GM12878 (cell line): ENCODE results near the gene HDAC8. TPM values are rescaled to one million over a fixed set of nuclear protein-coding genes. Genes with fewer than 3 reads are reported as not detected.

Source experiments
- GATAD2B ChIP-seq: fragments of 450-650 bp; conservative IDR thresholded peaks from 2 replicates; pipeline ENCODE4 v1.6.1; 2017; ENCODE audit warnings: low read depth, mild to moderate bottlenecking, moderate library complexity
- MXI1 ChIP-seq: fragments of 150-350 bp; IDR thresholded peaks from 2 replicates; pipeline ENCODE4 v1.6.1; 2011; ENCODE audit warnings: low read depth, mild to moderate bottlenecking, inconsistent platforms, low read length, improper control_type of control experiment
- REST ChIP-seq: IDR thresholded peaks from 2 replicates; pipeline ENCODE4 v1.6.1; 2012; ENCODE audit warnings: mild to moderate bottlenecking, low read depth, low read length
- SMARCA5 ChIP-seq: fragments of 450-650 bp; IDR thresholded peaks from 2 replicates; pipeline ENCODE4 v1.6.1; 2017; ENCODE audit warnings: mild to moderate bottlenecking
- TCF3 ChIP-seq: IDR thresholded peaks from 2 replicates; pipeline ENCODE4 v1.6.1; 2012; ENCODE audit warnings: low read depth, mild to moderate bottlenecking, low read length, borderline replicate concordance; ENCODE audit not compliant: insufficient read depth
- USF2 ChIP-seq: IDR thresholded peaks from 2 replicates; pipeline ENCODE4 v1.6.1; 2011; ENCODE audit warnings: low read depth, low read length, improper control_type of control experiment, borderline replicate concordance
- YY1 ChIP-seq: IDR thresholded peaks from 2 replicates; pipeline ENCODE4 v1.6.1; 2011; ENCODE audit warnings: low read depth, mild to moderate bottlenecking, low read length
- polyA plus RNA-seq, 11 experiments: library from polyadenylated mRNA; depleted of rRNA in 4 of 11; unstranded in 6 of 11; stranded (reverse) in 5 of 11; fragments of >200 nt; fragmentation: Nextera tagmentation in 4 of 11; fragmentation: Illumina TruSeq in 1 of 11; extraction: Ambion mirVana in 4 of 11; extraction: Trizol in 1 of 11; gene quantifications; 1 replicate in 1 of 11; 2 replicates in 10 of 11; pipeline versions ENCODE4 v1.2.1 to v1.2.3, GENCODE V29; 2011 to 2016; ENCODE audit warnings: inconsistent platforms in 2 of 11, missing spikeins in 2 of 11, low read depth in 1 of 11
- total RNA-seq, 4 experiments: library from RNA; depleted of rRNA in 3 of 4; stranded (reverse); fragments of >200 nt in 3 of 4; fragmentation: Illumina TruSeq in 1 of 4; extraction: Trizol in 1 of 4; gene quantifications; 2 replicates each; pipeline versions ENCODE4 v1.2.1 to v1.2.3, GENCODE V29; 2013 to 2021
- TF ChIP-seq, protein P1 (sequence below): fragments of 450-650 bp; IDR thresholded peaks from 2 replicates; pipeline ENCODE4 v1.6.1; 2018; ENCODE audit warnings: borderline replicate concordance, mild to moderate bottlenecking; ENCODE audit not compliant: partially characterized antibody
- TF ChIP-seq, protein P2 (sequence below): fragments of 450-650 bp; IDR thresholded peaks from 2 replicates; pipeline ENCODE4 v1.6.1; 2016; ENCODE audit warnings: mild to moderate bottlenecking, moderate library complexity, borderline replicate concordance

The HDAC8 gene
- total and polyA plus RNA-seq, 10 of the 15 experiments (the other 5 are each of a cell fraction or from before 2014, with no cell fraction given), result 18.1 to 34.7 (median 29.1) TPM

- no peak for TF ChIP-seq REST
- TF ChIP-seq, protein P1, sequence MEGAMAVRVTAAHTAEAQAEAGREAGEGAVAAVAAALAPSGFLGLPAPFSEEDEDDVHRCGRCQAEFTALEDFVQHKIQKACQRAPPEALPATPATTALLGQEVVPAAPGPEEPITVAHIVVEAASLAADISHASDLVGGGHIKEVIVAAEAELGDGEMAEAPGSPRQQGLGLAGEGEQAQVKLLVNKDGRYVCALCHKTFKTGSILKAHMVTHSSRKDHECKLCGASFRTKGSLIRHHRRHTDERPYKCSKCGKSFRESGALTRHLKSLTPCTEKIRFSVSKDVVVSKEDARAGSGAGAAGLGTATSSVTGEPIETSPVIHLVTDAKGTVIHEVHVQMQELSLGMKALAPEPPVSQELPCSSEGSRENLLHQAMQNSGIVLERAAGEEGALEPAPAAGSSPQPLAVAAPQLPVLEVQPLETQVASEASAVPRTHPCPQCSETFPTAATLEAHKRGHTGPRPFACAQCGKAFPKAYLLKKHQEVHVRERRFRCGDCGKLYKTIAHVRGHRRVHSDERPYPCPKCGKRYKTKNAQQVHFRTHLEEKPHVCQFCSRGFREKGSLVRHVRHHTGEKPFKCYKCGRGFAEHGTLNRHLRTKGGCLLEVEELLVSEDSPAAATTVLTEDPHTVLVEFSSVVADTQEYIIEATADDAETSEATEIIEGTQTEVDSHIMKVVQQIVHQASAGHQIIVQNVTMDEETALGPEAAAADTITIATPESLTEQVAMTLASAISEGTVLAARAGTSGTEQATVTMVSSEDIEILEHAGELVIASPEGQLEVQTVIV, result no peak
- no peak for TF ChIP-seq GATAD2B
- no peak for TF ChIP-seq MXI1
- no peak for TF ChIP-seq SMARCA5
- no peak for TF ChIP-seq USF2
- no peak for TF ChIP-seq TCF3
- TF ChIP-seq, protein P2, sequence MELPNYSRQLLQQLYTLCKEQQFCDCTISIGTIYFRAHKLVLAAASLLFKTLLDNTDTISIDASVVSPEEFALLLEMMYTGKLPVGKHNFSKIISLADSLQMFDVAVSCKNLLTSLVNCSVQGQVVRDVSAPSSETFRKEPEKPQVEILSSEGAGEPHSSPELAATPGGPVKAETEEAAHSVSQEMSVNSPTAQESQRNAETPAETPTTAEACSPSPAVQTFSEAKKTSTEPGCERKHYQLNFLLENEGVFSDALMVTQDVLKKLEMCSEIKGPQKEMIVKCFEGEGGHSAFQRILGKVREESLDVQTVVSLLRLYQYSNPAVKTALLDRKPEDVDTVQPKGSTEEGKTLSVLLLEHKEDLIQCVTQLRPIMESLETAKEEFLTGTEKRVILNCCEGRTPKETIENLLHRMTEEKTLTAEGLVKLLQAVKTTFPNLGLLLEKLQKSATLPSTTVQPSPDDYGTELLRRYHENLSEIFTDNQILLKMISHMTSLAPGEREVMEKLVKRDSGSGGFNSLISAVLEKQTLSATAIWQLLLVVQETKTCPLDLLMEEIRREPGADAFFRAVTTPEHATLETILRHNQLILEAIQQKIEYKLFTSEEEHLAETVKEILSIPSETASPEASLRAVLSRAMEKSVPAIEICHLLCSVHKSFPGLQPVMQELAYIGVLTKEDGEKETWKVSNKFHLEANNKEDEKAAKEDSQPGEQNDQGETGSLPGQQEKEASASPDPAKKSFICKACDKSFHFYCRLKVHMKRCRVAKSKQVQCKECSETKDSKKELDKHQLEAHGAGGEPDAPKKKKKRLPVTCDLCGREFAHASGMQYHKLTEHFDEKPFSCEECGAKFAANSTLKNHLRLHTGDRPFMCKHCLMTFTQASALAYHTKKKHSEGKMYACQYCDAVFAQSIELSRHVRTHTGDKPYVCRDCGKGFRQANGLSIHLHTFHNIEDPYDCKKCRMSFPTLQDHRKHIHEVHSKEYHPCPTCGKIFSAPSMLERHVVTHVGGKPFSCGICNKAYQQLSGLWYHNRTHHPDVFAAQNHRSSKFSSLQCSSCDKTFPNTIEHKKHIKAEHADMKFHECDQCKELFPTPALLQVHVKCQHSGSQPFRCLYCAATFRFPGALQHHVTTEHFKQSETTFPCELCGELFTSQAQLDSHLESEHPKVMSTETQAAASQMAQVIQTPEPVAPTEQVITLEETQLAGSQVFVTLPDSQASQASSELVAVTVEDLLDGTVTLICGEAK, result no peak
- no peak for TF ChIP-seq YY1
These were observed 225.3 kb downstream of the HDAC8 start (continued) for GRCh38 chrX:72347366-72347765.
